ENCODE data around the gene PPDPF.
A peak's percentile ranks its signal among the peaks of the same experiment; 100 is the strongest.
"Not testable (repeated sequence)": the region's sequence is repeated elsewhere in the genome, so short reads cannot be mapped to it uniquely, and the experiment has no call there.

The PPDPF gene

DNA sequence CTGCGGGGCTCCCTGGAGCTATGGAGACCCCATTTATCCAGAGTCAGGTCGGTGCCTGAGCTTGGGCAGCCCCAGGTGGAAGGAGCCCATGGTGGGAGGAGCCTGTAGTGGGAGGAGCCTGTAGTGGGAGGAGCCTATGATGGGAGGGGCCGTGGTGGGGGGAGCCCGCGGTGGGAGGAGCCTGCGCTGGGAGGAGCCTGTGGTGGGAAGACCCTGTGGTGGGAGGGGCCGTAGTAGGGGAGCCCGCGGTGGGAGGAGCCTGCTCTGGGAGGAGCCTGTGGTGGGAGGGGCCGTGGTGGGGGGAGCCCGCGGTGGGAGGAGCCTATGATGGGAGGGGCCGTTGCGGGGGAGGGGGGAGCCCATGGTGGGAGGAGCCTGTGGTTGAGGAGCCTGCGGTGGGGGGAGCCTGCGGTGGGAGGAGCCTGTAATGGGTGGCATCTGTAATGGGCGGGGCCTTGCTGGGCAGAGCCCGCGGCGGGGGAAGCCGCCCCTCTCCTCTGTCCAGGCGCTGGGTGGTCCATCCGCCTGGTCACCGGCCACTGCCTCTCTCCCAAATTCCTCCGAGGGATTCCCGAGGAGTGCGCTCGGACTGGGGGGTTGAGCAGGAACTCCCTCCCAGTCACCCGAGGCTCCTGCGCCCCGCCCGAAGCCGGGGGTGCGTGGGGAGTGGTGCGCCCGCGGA is 32.8 kb downstream of the PPDPF start:
- peak; percentile 85 for DNase-seq

DNA sequence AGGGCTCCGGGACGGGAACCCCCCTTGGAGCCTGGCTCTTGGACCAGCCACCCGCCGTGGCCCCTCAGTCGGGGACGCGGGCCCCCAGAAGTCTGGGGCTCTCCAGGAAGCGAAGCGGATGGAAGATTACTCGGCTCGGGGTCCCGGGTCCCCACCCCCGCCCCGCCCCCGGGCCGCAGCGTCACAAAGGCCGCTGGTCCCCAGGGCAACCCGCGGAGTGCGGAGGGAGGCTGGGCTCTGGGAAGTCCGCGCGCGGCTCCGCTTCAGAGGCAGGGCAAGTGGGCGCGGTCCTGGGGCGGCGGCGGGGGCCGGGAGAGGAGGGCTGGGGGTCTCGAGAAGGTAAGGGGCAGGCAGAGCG is 33.3 kb downstream of the PPDPF start, which contains the start of gene FNDC11:
FNDC11 (plus strand) TSS at position 227 of the 358 bp plus-strand sequence. CDS start 1,505 bp downstream, outside the sequence.
- DNase-seq, result peak; percentile 35

DNA sequence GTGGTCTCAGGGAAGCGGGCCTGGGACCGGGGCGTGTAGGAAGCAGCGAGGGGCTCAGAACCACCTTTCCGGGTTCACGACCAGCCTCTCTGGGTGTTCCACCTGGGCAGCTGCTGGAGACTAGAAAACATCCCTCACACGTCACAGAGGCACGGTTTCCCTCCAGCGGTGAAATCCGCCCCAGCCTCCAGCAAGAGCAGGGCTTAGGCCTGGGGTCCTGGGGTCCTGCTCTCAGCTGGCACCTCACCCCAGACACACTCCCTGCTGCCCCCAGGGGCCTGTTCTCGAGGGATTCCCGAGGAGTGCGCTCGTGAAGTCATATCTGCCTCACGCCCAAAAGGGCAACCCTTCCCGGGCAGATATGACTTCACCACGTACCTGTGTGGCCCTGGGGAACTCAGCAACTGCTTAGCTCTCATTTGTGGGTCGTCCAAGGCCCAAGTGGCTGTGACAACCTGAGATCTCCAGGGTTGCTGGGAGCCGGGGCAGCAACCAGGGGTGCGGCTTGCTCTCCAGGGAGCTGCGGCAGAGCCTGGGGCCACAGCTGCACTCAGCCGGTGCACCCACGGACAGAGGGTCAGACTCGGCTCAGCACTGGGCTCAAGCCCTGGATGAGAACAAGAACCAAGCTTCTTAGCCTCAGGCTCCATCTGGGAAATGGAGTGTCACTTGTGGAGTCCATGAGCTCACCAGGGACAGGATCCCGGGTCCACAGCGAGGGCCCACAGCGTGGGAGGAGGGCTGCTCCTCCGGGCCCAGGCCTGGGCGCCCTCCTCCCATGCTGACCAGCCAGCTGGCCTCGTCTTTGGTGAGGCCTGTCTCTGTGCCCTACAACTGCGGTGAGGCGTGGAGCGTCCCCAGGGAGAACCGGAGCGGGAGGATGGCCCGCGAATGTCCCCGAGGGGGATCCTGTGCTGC is 34.1 kb downstream of the PPDPF start:
- DNase-seq, result no peak

DNA sequence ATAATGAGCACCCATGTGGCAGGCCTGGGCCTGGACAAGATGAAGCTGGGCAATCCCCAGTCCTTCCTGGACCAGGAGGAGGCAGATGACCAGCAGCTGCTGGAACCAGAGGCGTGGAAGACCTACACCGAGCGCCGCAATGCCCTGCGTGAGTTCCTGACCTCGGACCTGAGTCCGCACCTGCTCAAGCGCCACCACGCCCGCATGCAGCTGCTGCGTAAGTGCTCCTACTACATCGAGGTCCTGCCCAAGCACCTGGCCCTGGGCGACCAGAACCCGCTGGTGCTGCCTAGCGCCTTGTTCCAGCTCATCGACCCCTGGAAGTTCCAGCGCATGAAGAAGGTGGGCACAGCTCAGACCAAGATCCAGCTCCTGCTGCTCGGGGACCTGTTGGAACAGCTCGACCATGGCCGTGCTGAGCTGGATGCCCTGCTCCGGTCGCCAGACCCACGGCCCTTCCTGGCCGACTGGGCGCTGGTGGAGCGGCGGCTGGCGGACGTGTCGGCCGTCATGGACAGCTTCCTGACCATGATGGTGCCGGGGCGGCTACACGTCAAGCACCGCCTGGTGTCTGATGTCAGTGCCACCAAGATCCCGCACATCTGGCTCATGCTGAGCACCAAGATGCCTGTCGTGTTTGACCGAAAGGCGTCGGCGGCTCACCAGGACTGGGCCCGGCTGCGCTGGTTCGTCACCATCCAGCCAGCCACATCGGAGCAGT is 35.3 kb downstream of the PPDPF start:
- no peak for DNase-seq

DNA sequence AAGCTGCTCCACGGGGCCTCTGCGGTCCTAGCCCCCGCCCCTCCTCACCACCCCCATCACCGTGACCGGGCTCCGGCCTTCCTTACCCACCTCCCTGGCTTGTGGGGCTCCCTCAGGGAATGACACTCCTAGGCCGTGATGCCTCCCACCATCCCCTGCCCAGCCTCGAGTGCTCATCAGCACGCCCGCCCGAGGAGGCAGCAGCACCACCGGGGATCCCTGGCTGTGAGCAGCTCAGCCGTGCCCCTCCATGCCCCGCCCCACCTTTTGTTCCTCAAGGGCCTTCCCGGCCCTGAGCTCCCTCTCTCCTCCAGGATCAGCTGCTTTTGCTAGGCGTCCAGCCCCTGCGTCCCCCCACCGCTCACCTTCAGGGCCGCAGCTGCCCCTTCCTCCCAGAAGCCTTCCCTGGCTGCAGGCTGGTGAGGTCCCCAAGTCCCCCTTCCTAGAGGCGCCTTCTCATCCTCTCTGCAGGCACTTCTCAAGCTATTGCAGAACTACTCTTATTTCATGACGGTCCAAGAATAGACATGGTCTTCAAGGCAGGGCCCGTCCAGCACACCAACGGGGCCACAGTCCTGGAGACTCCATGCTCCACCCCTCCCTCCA is 36.4 kb downstream of the PPDPF start:
- DNase-seq, result no peak

DNA sequence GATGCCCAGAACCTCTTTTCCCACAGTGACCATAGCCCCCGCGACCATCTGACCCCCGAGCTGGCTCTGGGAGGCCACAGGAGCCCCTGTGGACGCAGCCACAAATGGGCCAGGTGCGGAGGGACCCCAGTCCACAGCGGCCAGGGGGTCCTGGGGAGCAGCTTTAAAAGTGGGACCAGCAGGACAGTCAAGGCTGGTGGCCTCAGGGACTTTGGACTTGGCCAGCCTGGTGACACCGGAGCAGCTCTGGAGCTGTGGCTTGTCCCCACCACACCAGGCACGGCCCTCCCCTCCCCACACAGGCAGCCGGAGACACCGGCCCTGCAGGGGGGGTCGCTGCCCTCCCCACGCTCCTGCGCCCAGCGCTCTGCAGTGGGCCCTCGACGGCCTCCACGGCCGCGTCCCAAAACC is 36.9 kb downstream of the PPDPF start:
- no peak for DNase-seq

DNA sequence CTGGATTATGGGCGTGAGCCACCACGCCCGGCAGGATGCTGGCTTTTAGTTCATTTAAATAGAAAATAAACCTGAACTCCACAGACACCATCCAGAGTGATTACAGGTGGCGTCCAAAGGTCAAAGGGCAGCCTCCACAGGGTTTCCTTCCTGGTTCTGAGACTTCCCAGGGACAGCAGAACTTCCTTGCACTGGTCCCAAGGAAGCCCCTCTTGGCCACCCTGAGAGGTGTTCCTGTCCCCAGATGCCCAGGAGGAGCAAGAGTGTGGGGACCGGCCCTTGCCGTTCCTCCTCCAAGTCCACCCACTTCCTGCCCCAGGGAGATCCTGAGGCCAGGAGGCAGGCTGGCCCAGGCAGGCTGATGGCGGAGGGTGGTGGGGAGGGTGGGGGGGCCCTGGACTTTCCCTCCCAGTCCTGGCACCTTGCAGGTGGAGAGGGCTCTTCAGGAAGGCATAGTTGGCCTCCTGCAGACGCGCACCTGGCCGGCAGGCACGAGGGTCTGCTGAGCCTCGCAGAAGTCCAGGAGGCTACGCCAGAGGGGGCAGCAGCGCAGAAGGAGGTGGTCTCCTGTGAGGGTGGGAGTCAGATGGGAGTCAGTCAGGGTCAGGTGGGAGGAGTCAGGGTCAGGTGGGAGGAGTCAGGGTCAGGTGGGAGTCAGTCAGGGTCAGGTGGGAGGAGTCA is 38.4 kb downstream of the PPDPF start:
- DNase-seq, result no peak

DNA sequence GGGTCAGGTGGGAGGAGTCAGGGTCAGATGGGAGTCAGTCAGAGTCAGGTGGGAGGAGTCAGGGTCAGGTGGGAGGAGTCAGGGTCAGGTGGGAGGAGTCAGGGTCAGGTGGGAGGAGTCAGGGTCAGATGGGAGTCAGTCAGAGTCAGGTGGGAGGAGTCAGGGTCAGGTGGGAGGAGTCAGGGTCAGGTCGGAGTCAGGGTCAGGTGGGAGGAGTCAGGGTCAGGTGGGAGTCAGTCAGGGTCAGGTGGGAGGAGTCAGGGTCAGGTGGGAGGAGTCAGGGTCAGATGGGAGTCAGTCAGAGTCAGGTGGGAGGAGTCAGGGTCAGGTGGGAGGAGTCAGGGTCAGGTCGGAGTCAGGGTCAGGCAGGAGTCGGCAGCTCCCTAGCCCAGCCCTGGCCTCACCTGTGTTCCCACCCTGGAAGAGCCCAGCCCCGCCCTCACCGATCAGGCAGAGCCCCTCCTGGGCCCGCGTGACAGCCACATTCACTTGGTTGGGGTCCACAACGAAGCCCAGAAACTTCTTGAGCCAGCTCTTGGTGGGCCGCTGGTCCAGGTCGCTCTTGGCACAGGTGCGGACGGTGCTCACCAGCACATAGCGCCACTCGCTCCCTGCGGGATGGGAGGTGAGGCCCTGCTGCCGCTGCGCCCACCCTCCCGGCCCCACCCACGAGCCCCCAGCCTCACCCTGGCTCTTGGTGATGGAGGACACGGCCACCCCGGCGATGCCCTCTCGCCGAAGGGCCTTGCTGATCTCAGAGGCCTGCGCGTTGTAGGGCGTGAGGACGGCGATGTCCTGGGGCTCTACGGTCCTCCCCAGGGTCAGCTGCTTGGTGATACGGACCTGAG is 39.1 kb downstream of the PPDPF start:
- not testable (repeated sequence) for DNase-seq

DNA sequence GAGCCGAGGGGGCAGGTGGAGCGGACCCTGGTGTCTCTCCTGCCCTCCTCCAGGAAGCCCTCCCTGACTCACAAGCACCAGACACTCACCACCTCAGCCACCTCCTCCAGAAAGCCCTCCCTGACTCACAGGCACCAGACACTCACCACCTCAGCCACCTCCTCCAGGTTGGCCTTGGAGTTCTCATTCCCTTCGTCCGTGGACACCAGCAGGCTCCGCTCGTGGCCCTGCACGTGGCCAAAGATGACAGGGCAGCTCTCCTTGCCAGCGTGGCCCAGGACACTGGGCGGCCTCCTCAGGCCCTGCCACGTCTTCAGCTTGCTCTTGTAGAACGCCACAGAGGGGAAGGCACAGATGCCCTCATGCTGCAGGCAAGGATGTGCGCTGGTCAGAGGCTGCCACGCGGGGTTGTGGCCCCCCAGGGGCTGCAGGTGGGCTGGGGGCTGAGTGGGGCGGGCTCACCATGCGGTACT is 39.8 kb downstream of the PPDPF start:
- no peak for DNase-seq

DNA sequence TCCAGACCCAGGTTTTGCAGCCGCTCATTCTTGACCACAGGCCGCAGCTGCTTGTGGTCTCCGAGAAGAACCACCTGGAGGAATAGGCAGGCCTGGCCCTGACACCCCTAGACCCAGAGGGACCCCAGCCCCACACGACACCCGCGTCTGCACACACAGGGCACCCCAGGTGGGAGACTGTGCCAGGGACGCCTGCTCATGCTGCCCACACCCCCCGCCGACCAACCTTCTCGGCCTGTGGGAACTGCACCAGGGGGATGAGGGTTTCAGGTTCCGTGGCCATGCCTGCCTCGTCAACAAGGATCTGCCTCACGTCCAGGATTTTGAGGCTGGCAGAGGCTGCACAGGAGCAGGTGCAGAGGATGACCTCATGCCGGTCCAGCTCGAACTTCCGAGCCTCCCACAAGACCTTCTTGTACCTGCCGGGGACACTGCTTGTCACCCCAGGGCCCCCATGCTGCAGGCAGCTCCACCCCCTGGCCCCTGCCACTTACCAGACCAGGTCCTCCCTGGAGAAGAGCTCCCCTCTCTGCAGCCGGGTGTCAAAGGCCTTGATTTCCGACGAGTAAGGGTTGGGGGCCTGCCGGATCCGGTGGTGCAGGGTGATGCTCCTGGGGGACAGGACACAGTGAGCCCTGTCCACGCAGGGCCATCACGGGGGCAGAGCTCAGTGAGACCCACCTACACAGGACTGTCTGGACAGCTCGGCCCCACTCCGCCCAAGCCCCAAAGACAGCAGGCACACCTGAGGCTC is 40.5 kb downstream of the PPDPF start:
- DNase-seq, result no peak

DNA sequence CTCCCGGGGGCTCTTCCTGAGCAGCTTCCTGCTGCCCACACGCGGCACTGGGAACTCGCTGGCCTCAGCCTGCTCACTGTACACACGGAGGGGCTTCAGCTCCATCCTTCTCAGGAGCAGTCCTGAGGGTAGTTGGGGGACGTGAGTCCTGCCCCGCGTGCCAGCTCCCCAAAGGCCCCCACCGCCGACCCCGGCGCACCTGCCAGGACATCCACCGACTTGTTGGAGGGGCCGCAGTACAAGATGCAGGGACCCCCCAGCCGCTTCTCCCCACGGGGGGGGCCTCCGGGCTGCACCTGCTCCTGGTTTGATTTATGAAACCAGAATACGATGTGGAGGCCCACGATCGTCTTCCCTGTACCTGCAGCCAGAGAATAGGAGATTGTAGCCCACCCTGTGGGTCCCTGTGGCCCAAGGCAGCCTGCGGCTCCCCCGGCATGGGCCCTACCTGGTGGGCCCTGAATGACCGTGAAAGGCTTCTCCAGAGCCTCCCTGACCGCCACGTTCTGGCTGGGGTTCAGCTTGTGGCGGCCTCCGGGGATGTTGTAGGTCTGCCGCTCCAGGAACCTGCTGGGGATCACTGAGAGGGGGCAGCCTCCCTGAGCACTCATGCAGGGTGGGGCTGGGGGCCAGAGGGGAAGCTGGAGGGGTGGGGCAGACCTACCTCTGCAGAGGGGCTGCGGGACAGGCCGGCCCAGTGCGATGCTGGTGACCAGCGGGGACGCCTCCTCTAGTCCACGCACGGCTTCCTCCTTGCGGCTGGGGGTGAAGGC is 41.2 kb downstream of the PPDPF start:
- DNase-seq, result no peak

DNA sequence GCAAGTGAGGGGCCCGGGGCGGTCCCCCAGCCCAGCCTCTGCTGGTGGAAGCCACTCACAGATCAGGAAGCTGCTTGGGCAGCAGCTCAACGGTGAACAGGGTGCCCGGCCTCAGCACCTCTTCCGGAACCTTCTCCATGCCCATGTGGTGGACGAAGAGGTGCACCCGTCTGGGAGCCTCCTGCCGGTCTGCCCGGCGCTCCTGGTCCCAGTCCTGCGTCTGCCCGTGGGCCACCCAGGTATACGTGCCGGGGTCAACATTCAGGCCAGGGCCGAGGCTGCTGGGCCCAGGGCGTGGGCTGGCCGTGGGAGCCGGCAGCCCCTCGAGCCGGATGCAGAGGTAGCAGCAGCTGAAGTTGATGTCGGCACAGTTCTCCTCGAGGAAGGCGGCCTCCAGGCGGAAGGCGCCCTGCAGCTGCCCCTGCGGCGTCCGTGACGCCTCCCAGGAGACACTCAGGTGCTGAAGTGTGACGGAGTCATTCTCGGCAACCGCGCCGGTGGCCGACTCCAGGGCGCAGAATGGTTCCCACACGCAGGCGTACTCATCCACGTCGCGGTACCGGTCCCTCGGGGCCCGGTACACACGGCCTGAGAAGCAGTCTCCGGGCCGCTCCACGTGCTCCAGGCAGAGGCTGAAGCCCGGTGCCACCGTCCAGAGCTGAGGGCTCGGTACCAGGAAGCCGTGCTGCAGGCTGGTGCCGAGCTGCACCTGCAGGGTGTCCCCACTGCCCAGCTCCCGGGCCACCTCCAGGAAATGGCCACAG is 42.1 kb downstream of the PPDPF start:
- no peak for DNase-seq

DNA sequence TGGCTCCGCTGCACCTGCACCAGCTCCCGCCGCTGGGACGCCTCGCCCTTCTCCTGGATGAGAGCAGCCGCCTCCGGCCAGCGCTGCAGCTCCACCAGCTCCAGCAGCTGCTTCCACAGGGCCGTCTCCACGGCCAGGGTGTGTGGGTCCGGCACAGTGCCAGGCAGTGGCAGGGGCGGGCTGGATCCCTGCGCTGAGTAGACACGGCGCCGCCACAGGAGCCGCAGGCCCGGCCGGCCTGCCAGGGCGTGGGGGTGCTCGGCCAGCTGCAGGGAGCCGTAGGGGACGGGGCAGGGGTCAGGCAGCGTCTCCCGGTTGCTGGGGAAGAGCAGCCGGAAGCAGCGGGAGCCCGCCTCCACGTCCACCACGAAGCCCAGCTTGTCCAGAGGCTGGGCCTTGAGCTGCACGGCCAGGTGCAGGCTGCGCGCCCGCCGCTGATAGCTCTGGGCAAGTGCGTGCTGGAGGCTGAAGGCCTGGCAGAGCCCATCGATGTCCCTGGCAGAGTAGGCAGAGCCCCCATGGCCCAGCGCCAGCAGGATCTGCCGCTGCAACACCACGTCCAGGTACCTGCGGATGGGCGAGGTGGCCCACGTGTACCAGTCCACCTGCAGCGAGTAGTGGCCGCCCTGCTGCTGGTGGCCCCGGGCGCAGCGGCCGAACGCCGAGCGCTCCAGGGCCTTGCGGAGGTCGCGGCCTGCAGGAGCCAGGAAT is 42.8 kb downstream of the PPDPF start:
- DNase-seq, result no peak

DNA sequence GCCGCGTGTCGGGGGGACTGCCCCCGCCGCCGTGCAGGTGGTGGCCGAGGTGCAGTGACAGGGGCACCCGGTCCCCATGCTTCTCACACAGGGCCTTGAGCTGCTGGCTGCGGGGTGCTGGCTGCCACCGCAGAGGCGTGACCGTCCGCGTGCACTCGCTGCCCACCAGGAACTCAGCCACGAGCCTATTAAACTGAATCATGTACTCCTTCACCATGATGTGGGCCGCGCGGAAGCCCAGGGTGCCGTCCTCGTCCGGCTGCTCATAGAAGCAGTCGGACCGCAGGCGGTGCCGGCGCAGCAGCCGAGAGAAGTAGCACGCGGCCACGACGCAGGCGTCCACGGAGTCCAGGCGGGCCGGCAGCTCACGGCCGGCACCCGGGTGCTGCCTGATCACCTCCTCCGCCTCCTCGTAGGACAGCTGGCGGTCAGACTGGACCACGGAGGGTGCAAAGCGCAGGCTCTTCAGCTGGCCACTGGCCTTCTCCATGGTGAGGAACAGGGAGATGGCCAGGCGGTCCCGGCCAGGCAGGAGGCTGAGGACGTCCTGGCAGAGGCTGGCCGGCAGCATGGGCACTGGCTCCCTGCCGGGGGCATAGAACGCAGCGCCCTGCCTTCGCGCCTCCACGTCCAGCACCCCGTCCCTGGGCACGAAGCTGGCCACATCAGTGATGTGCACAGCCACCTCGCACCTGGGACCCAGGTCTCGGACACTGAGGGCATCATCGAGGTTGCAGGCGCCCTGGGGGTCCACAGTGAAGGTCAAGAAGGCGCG is 43.7 kb downstream of the PPDPF start:
- DNase-seq, result no peak

DNA sequence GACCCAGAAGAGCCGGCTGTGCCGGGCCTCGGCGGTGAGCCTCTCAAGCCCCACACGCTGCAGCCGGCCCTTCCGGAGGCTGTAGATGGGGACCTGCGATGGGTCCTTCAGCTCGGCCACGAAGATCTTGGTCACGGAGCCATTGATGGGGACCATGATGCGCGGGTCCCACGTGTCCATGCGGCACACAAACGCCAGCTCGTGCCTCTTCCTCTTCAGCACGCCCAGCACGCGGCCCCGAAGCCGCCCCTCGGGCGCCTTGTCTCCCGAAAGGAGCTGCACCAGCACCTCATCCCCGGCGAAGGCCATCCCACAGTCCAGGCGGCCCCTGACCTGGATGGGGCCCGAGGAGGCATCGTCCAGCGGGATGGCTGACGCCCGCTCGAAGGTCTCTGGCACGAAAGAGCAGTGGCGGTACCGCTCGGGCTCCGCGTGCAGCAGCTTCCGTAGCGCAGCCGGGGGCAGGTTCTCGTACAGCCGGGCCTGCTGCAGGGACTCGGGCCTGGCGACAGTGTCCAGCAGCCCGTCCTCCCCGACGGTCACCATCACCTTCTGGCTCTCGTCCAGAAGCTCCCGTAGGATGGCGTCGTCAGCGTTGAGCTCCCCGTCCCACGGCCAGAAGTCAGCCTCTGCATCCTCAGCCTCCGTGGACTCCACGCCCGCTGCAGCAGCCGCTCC is 44.6 kb downstream of the PPDPF start:
- DNase-seq, result no peak

DNA sequence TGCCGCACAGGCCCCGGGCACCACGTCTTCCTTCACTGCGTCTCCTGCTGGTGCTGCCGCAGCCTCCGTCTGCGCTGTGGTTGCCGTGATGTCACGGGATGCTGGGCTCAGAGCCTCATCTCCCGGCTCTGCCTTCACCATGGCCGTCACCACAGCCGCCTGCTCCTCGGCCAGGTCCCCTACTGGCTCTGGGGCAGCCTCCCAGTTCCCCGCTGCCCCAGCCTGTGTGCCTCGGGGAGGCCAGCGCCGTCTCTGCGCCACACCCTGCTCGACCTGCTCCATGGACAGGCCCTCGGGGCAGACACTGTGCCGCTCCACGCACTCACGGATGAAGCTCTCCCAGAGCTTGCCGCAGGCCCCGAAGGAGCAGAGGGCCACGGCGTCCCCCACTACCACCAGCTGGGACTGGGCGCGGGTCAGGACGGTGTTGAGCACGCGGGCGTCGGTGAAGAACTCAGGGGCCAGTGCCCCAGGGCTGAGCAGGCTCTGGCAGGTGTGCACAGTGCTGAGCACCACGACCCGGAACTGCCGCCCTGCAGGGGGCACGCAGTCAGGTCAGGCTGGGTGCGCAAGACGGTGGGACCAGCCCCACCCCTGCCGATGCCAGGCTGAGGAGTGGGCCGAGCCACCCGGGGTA is 45.3 kb downstream of the PPDPF start:
- no peak for DNase-seq
